ENCODE results near the gene TIGAR. TPM values are rescaled to one million over a fixed set of nuclear protein-coding genes. Genes with fewer than 3 reads are reported as not detected.

Gene TIGAR
- total and polyA plus RNA-seq, 2 of the 8 experiments (the other 6 are each of a cell fraction or from before 2014, with no cell fraction given) = 3.8 to 26.4 TPM

- Histone ChIP-seq H3K4me1 (replicated peaks in 1 of 4; ENCODE audit: control insufficient read depth in 3 of 4, insufficient read depth in 4 of 4, low read length in 3 of 4) (peaks cover 0 to 2% (median under 1%) of the 10 kb centered on the region in 4 experiments; a peak in 1 of 7 replicates), H3K14ac (ENCODE audit: insufficient read length) (no peak overlapping the region), H3K27me3 (replicated peaks in 1 of 4; ENCODE audit: control insufficient read depth in 3 of 4, extremely low read depth in 1 of 4, insufficient read depth in 3 of 4, low read length in 3 of 4) (no peaks in the 10 kb centered on the region), H2BK5ac (ENCODE audit: low read depth, low read length) (no peak overlapping the region), H3K9me3 (ENCODE audit: insufficient read depth in 2 of 2, low read depth in 1 of 2, low read length in 1 of 2) (no peaks in the 10 kb centered on the region; a peak in 1 of 4 replicates), H3K9ac (replicated peaks in 1 of 4; ENCODE audit: extremely low read depth in 1 of 4, low read depth in 3 of 4, low read length in 3 of 4) (no peak overlapping the region), H2BK20ac (ENCODE audit: low read length) (no peak overlapping the region), H3K56ac (replicated peaks; ENCODE audit: insufficient read length, low read depth, low read length) (no peak overlapping the region), H3K23me2 (ENCODE audit: low read depth, low read length) (no peaks in the 10 kb centered on the region), H3K4ac (replicated peaks; ENCODE audit: insufficient read length, low read depth, low read length) (no peak overlapping the region), H3K79me1 (ENCODE audit: low read depth, low read length) (peaks cover 3% of the 10 kb centered on the region; the same call in 1 of the 2 replicates), H4K91ac (replicated peaks; ENCODE audit: insufficient read length, low read length) (no peak overlapping the region), H3K79me2 (ENCODE audit: control insufficient read depth in 1 of 2, insufficient read depth in 2 of 2, low read length in 2 of 2) (peaks cover 0 to 60% of the 10 kb centered on the region in 2 experiments; a peak in 2 of 4 replicates), H3K23ac (ENCODE audit: insufficient read length) (no peak overlapping the region), H2BK15ac (ENCODE audit: low read length) (no peak overlapping the region), H4K5ac (ENCODE audit: insufficient read length, low read depth, low read length) (no peak overlapping the region), H4K20me1 (replicated peaks in 1 of 2; ENCODE audit: control insufficient read depth in 1 of 2, insufficient read depth in 2 of 2, low read length in 2 of 2) (peaks cover 0 to 4% of the 10 kb centered on the region in 2 experiments), H3K18ac (ENCODE audit: extremely low read depth, low read length) (no peak overlapping the region), H3K27ac (ENCODE audit: low read depth, low read length) (no peak overlapping the region), H2BK12ac (ENCODE audit: low read depth, low read length) (no peak overlapping the region), H3K36me3 (ENCODE audit: control insufficient read depth in 2 of 4, insufficient read depth in 4 of 4, low read length in 3 of 4) (peaks cover 2 to 6% (median 3%) of the 10 kb centered on the region in 4 experiments; a peak in 4 of 8 replicates), H2BK120ac (replicated peaks; ENCODE audit: low read depth, low read length) (no peak overlapping the region), H2AFZ (ENCODE audit: low read length) (no peak overlapping the region), H3K4me2 (ENCODE audit: insufficient read depth in 1 of 2, low read depth in 2 of 2, low read length in 2 of 2) (no peak overlapping the region), H2AK5ac (ENCODE audit: low read depth, low read length) (no peak overlapping the region), H4K8ac (ENCODE audit: extremely low read depth, insufficient read depth, low read length) (peak overlapping the region; percentile 28; the same call in 1 of the 2 replicates), H3K4me3 (ENCODE audit: extremely low read depth in 1 of 4, insufficient read depth in 2 of 4, low read depth in 3 of 4, low read length in 4 of 4) (no peak overlapping the region)
- 100% methylated on average over 2 of the region's 2 CpGs; no CpG with 5 or more reads in 1 of the 2 experiments for WGBS, 2 experiments (ENCODE audit: extremely low coverage in 1 of 2, insufficient coverage in 1 of 2, insufficient read length in 1 of 2, insufficient replicate concordance in 2 of 2, low coverage in 1 of 2, low lambda C conversion rate in 2 of 2, missing lambda C conversion rate in 1 of 2)
- TF ChIP-seq TAF7 (optimal IDR thresholded peaks at IDR 0.05; ENCODE audit: borderline replicate concordance, low read depth, low read length) = no peak
- TF ChIP-seq SRF (IDR thresholded peaks at IDR 0.05; ENCODE audit: low read depth, low read length) = peak; percentile 88
- no peak for TF ChIP-seq BCL11A (IDR thresholded peaks at IDR 0.05; ENCODE audit: low read depth in 2 of 2, low read length in 2 of 2)
- no peak for TF ChIP-seq USF2 (IDR thresholded peaks at IDR 0.05; ENCODE audit: low read length)
- TF ChIP-seq FOSL1 (IDR thresholded peaks at IDR 0.05; ENCODE audit: insufficient read depth, low read depth, low read length) = no peak
- no peak for TF ChIP-seq RFX5 (IDR thresholded peaks at IDR 0.05; ENCODE audit: borderline replicate concordance, low read depth, low read length)
- ChIA-PET CTCF (ENCODE audit: partially characterized antibody) (interaction anchor here (1.2 kb wide), 1 partner anchor 19 kb away, joined by 5 read pairs; no protein-coding TSS in a partner anchor), POLR2A (ENCODE audit: partially characterized antibody) (interaction anchor here (0.9 kb wide), 1 partner anchor 13 kb away, joined by 3 read pairs; no protein-coding TSS in a partner anchor)
- no peak for DNase-seq (ENCODE audit: low read depth in 1 of 2, low spot score in 2 of 2)
- FAIRE-seq = no peak
Observed at GRCh38 chr12:4327293-4327692, 6.3 kb downstream of the TIGAR start.
